IMR-90 (cell line): ENCODE measurements around the gene TP53BP1. TPM values are rescaled to one million over a fixed set of nuclear protein-coding genes. Genes with fewer than 3 reads are reported as not detected.

Experiments
- ATAC-seq: fragments of 200-7000 bp; cut with Tn5 transposase; 2 replicates; pipeline ENCODE4 v1.9.1; 2020; ENCODE audit warnings: low read depth, mild to moderate bottlenecking, moderate library complexity
- BruUV-seq: library from RNA; stranded (reverse); fragments of 400-500 nt; replicated peaks from 2 replicates; lab custom pipeline; 2021; lab: Mats Ljungman, UMichigan
- CTCF ChIA-PET: fragments of 300-600 bp; formaldehyde crosslinking; extraction: SDS; loops from one replicate; lab custom pipeline; 2021; ENCODE audit warnings: antibody characterized with exemption; lab: Yijun Ruan, JAX
- POLR2A ChIA-PET: fragments of 300-600 bp; sonication (Branson Sonifier 250); formaldehyde crosslinking; loops from one replicate; lab custom pipeline; 2022; ENCODE audit warnings: antibody characterized with exemption; ENCODE audit not compliant: unreplicated experiment; lab: Charles Lee
- DNase-seq: peaks from one replicate; pipeline ENCODE4 v3.0.0; 2013
- H2AFZ ChIP-seq: replicated peaks from 2 replicates; pipeline ENCODE3; 2013; ENCODE audit warnings: low read length, mild to moderate bottlenecking; ENCODE audit not compliant: poor library complexity
- H2AK5ac ChIP-seq: 2 replicates; pipeline ENCODE4 v1.6.1; 2013; ENCODE audit warnings: low read depth, low read length, inconsistent platforms
- H2AK9ac ChIP-seq: replicated peaks from 2 replicates; pipeline ENCODE3; 2013; ENCODE audit warnings: mild to moderate bottlenecking, low read depth, low read length, moderate library complexity; ENCODE audit not compliant: poor library complexity
- H2BK120ac ChIP-seq: 2 replicates; pipeline ENCODE4 v1.6.1; 2013; ENCODE audit warnings: low read depth, low read length, inconsistent platforms
- H2BK15ac ChIP-seq: 3 replicates; pipeline ENCODE4 v1.6.1; 2013; ENCODE audit warnings: low read depth, low read length, inconsistent platforms
- H2BK20ac ChIP-seq: 2 replicates; pipeline ENCODE4 v1.6.1; 2013; ENCODE audit warnings: low read depth, mild to moderate bottlenecking, inconsistent platforms, low read length, moderate library complexity
- H2BK5ac ChIP-seq: 2 replicates; pipeline ENCODE4 v1.6.1; 2013; ENCODE audit warnings: mild to moderate bottlenecking, low read depth, low read length, inconsistent platforms; ENCODE audit not compliant: poor library complexity, severe bottlenecking
- H3K14ac ChIP-seq: replicated peaks from 2 replicates; pipeline ENCODE4 v1.6.1; 2013; ENCODE audit warnings: low read depth, low read length, inconsistent platforms
- H3K18ac ChIP-seq: 2 replicates; pipeline ENCODE4 v1.6.1; 2013; ENCODE audit warnings: low read depth, low read length, control low read depth
- H3K23ac ChIP-seq: 2 replicates; pipeline ENCODE4 v1.6.1; 2013; ENCODE audit warnings: low read depth, low read length, inconsistent platforms
- H3K27ac ChIP-seq: 2 replicates; pipeline ENCODE4 v1.5.1; 2013; ENCODE audit warnings: mild to moderate bottlenecking, control low read depth, low read length; ENCODE audit not compliant: insufficient read depth
- H3K27me3 ChIP-seq: 2 replicates; pipeline ENCODE4 v1.6.1; 2013; ENCODE audit warnings: low read length; ENCODE audit not compliant: control insufficient read depth, insufficient read depth
- H3K36me3 ChIP-seq: 2 replicates; pipeline ENCODE4 v1.6.1; 2013; ENCODE audit warnings: low read length, mixed read lengths; ENCODE audit not compliant: control insufficient read depth, insufficient read depth
- H3K4ac ChIP-seq: 2 replicates; pipeline ENCODE4 v1.6.1; 2013; ENCODE audit warnings: low read depth, low read length, inconsistent platforms
- H3K4me1 ChIP-seq: 2 replicates; pipeline ENCODE4 v1.6.1; 2013; ENCODE audit warnings: low read length, mixed read lengths; ENCODE audit not compliant: control insufficient read depth, insufficient read depth
- H3K4me2 ChIP-seq: 2 replicates; pipeline ENCODE4 v1.6.1; 2013; ENCODE audit warnings: low read depth, mild to moderate bottlenecking, control low read depth, low read length, moderate library complexity
- H3K4me3 ChIP-seq: 2 replicates; pipeline ENCODE4 v1.5.1; 2013; ENCODE audit warnings: low read depth, mild to moderate bottlenecking, control low read depth, low read length, moderate library complexity; ENCODE audit not compliant: insufficient read depth
- H3K56ac ChIP-seq: 2 replicates; pipeline ENCODE4 v1.6.1; 2013; ENCODE audit warnings: low read length, inconsistent platforms; ENCODE audit not compliant: insufficient read depth; ENCODE audit errors: extremely low read depth
- H3K79me1 ChIP-seq, 2 experiments: 2 replicates each; pipeline ENCODE4 v1.6.1; 2013; ENCODE audit warnings: low read length in 2 of 2, inconsistent platforms in 1 of 2, low read depth in 1 of 2
- H3K9ac ChIP-seq: 2 replicates; pipeline ENCODE4 v1.6.1; 2013; ENCODE audit warnings: low read depth, low read length, control low read depth
- H3K9me1 ChIP-seq: 2 replicates; pipeline ENCODE4 v1.6.1; 2013; ENCODE audit warnings: low read length, inconsistent platforms; ENCODE audit not compliant: insufficient read depth
- H3K9me3 ChIP-seq: 2 replicates; pipeline ENCODE4 v1.6.1; 2013; ENCODE audit warnings: low read length; ENCODE audit not compliant: control insufficient read depth, insufficient read depth
- H4K20me1 ChIP-seq: 2 replicates; pipeline ENCODE4 v1.6.1; 2013; ENCODE audit warnings: low read length, inconsistent platforms; ENCODE audit not compliant: insufficient read depth
- H4K5ac ChIP-seq: 2 replicates; pipeline ENCODE4 v1.6.1; 2013; ENCODE audit warnings: mild to moderate bottlenecking, low read depth, low read length, control low read depth
- H4K8ac ChIP-seq, 2 experiments: 2 replicates each; pipeline ENCODE4 v1.6.1; 2013; ENCODE audit warnings: low read depth in 2 of 2, low read length in 2 of 2, control low read depth in 1 of 2, inconsistent platforms in 1 of 2
- H4K91ac ChIP-seq: 2 replicates; pipeline ENCODE4 v1.6.1; 2013; ENCODE audit warnings: low read depth, low read length, inconsistent platforms; ENCODE audit not compliant: insufficient read depth
- BHLHE40 ChIP-seq: fragments of 150-350 bp; IDR thresholded peaks from 2 replicates; pipeline ENCODE4 v1.6.1; 2016; ENCODE audit warnings: mild to moderate bottlenecking, low read depth, low read length
- CEBPB ChIP-seq: IDR thresholded peaks from 2 replicates; pipeline ENCODE4 v1.6.1; 2012; ENCODE audit warnings: low read depth, low read length, improper control_type of control experiment
- CHD1 ChIP-seq: IDR thresholded peaks from 2 replicates; pipeline ENCODE4 v1.6.1; 2012; ENCODE audit warnings: low read depth, low read length, improper control_type of control experiment
- ELK1 ChIP-seq: fragments of 150-350 bp; IDR thresholded peaks from 2 replicates; pipeline ENCODE4 v1.6.1; 2016; ENCODE audit warnings: low read depth, mild to moderate bottlenecking, low read length, moderate library complexity, borderline replicate concordance
- FOS ChIP-seq: fragments of 150-350 bp; IDR thresholded peaks from 2 replicates; pipeline ENCODE4 v1.6.1; 2016; ENCODE audit warnings: low read depth, low read length
- MAFK ChIP-seq: IDR thresholded peaks from 2 replicates; pipeline ENCODE4 v1.6.1; 2012; ENCODE audit warnings: low read depth, low read length, improper control_type of control experiment
- MAZ ChIP-seq: IDR thresholded peaks from 2 replicates; pipeline ENCODE4 v1.6.1; 2012; ENCODE audit warnings: low read depth, mild to moderate bottlenecking, low read length, improper control_type of control experiment, moderate library complexity, borderline replicate concordance
- MXI1 ChIP-seq: IDR thresholded peaks from 2 replicates; pipeline ENCODE4 v1.6.1; 2012; ENCODE audit warnings: low read depth, mild to moderate bottlenecking, low read length, moderate library complexity, borderline replicate concordance
- NFE2L2 ChIP-seq: fragments of 150-350 bp; IDR thresholded peaks from 2 replicates; pipeline ENCODE4 v1.6.1; 2016; ENCODE audit warnings: low read depth, mild to moderate bottlenecking, low read length
- POLR2A ChIP-seq: IDR thresholded peaks from 2 replicates; pipeline ENCODE4 v1.6.1; 2012; ENCODE audit warnings: mild to moderate bottlenecking, low read depth, low read length
- RAD21 ChIP-seq: IDR thresholded peaks from 2 replicates; pipeline ENCODE4 v1.6.1; 2012; ENCODE audit warnings: low read length, improper control_type of control experiment
- RCOR1 ChIP-seq: IDR thresholded peaks from 2 replicates; pipeline ENCODE4 v1.6.1; 2012; ENCODE audit warnings: mild to moderate bottlenecking, low read length, improper control_type of control experiment; ENCODE audit not compliant: insufficient replicate concordance
- RFX5 ChIP-seq: IDR thresholded peaks from 2 replicates; pipeline ENCODE4 v1.8.0; 2012; ENCODE audit warnings: low read depth, mild to moderate bottlenecking, low read length, moderate library complexity
- WGBS, 2 experiments: methylation state at CpG; one replicate each; pipeline versions ENCODE4 v1.1.5 to v1.1.7; 2013; ENCODE audit warnings: missing lambda C conversion rate in 2 of 2; ENCODE audit not compliant: insufficient read length in 1 of 2; ENCODE audit errors: extremely low coverage in 2 of 2; 5-methylcytosine and 5-hydroxymethylcytosine counted together
- dilution Hi-C: fragments of 300-500 bp; cut with HindIII; formaldehyde crosslinking; loops from one replicate; pipeline ENCODE4 v1.14.3; 2018; ENCODE audit warnings: low sequenced_read_pairs; ENCODE audit not compliant: unreplicated experiment
- in situ Hi-C: fragments of 300-500 bp; cut with MboI; formaldehyde crosslinking; loops from 3 replicates; pipeline ENCODE4 v1.14.3; 2019; ENCODE audit warnings: low sequenced_read_pairs, inconsistent platforms, mixed read lengths
- intact Hi-C: fragments of 100-400 bp; cut with micrococcal nuclease; formaldehyde crosslinking; loops from 2 replicates; pipeline ENCODE4 v1.10.0; 2022
- polyA plus RNA-seq, 3 experiments: library from polyadenylated mRNA; depleted of rRNA; stranded (reverse); fragments of >200 nt; gene quantifications; 2 replicates each; pipeline ENCODE4 v1.2.3, GENCODE V29; 2012; ENCODE audit warnings: low replicate concordance in 1 of 3
- total RNA-seq: library from RNA; depleted of rRNA; stranded (reverse); fragments of >200 nt; gene quantifications from 2 replicates; pipeline ENCODE4 v1.2.3, GENCODE V29; 2012
- TF ChIP-seq, protein P1 (sequence below): fragments of 150-350 bp; IDR thresholded peaks from 2 replicates; pipeline ENCODE4 v1.6.1; 2017; ENCODE audit warnings: mild to moderate bottlenecking, antibody characterized with exemption, low read length, low read depth
- TF ChIP-seq, protein P2 (sequence below): conservative IDR thresholded peaks from 2 replicates; pipeline ENCODE4 v1.5.1; 2012; ENCODE audit warnings: mild to moderate bottlenecking, low read depth, low read length, improper control_type of control experiment

TP53BP1 gene
- total and polyA plus RNA-seq, 2 of the 4 experiments (the other 2 are of a cell fraction): 36.3 to 64.5 TPM

GRCh38 chr15:43509660-43510199, 16.8 kb upstream of the TP53BP1 start:
- CTCF ChIA-PET: interaction anchor here (1.5 to 1.9 kb wide), 3 partner anchors 10 to 138 kb away, joined by 3 to 4 read pairs (median 3); no protein-coding TSS in a partner anchor
- Histone ChIP-seq H3K27ac (peak overlapping the region; percentile 78; the same call in 1 of the 2 replicates), H3K27me3 (no peaks in the 10 kb centered on the region), H3K4me2 (peak overlapping the region; percentile 83), H3K9me3 (no peaks in the 10 kb centered on the region), H3K79me1 (peaks cover 0 to 15% of the 10 kb centered on the region in 2 experiments; a peak in 3 of 4 replicates), H2BK5ac (peak overlapping the region; percentile 63), H3K4ac (peak overlapping the region; percentile 83; the same call in 1 of the 2 replicates), H2AK9ac (no peak overlapping the region), H3K18ac (peak overlapping the region; percentile 36; the same call in 1 of the 2 replicates), H2AFZ (no peak overlapping the region), H3K14ac (peak overlapping the region; percentile 76), H4K8ac (peak overlapping the region; percentile 50 to 88; a peak in 2 of 4 replicates), H3K9ac (peak overlapping the region; percentile 70; the same call in 1 of the 2 replicates), H2BK120ac (no peak overlapping the region; the same call in 1 of the 2 replicates), H3K4me3 (peak overlapping the region; percentile 54), H3K36me3 (no peaks in the 10 kb centered on the region), H4K20me1 (no peaks in the 10 kb centered on the region), H4K91ac (peak overlapping the region; percentile 44; the same call in 1 of the 2 replicates), H2AK5ac (peak overlapping the region; percentile 37; the same call in 1 of the 2 replicates), H4K5ac (peak overlapping the region; percentile 46), H3K4me1 (peaks cover 16% of the 10 kb centered on the region), H3K23ac (peak overlapping the region; percentile 85; the same call in 1 of the 2 replicates), H3K9me1 (peaks cover 17% of the 10 kb centered on the region), H3K56ac (0 out of 2 replicates have a peak overlapping the region, but pooled peaks have one; percentile 44), H2BK15ac (no peak overlapping the region), H2BK20ac (peak overlapping the region; percentile 8; the same call in 1 of the 2 replicates)
- in situ Hi-C loops: no loop called here
- dilution Hi-C loops: no loop called here
- no peak for DNase-seq
- TF ChIP-seq FOS: no peak
- no peak for TF ChIP-seq BHLHE40
- no peak for TF ChIP-seq CHD1
- TF ChIP-seq MAZ: no peak
- TF ChIP-seq POLR2A: no peak
- TF ChIP-seq CEBPB: no peak
- no peak for TF ChIP-seq MXI1
- TF ChIP-seq, protein P1, sequence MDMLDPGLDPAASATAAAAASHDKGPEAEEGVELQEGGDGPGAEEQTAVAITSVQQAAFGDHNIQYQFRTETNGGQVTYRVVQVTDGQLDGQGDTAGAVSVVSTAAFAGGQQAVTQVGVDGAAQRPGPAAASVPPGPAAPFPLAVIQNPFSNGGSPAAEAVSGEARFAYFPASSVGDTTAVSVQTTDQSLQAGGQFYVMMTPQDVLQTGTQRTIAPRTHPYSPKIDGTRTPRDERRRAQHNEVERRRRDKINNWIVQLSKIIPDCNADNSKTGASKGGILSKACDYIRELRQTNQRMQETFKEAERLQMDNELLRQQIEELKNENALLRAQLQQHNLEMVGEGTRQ: no peak
- TF ChIP-seq, protein P2, sequence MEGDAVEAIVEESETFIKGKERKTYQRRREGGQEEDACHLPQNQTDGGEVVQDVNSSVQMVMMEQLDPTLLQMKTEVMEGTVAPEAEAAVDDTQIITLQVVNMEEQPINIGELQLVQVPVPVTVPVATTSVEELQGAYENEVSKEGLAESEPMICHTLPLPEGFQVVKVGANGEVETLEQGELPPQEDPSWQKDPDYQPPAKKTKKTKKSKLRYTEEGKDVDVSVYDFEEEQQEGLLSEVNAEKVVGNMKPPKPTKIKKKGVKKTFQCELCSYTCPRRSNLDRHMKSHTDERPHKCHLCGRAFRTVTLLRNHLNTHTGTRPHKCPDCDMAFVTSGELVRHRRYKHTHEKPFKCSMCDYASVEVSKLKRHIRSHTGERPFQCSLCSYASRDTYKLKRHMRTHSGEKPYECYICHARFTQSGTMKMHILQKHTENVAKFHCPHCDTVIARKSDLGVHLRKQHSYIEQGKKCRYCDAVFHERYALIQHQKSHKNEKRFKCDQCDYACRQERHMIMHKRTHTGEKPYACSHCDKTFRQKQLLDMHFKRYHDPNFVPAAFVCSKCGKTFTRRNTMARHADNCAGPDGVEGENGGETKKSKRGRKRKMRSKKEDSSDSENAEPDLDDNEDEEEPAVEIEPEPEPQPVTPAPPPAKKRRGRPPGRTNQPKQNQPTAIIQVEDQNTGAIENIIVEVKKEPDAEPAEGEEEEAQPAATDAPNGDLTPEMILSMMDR: no peak
- TF ChIP-seq RCOR1: no peak
- TF ChIP-seq RFX5: no peak
- no peak for TF ChIP-seq MAFK
- no peak for TF ChIP-seq RAD21
- no peak for TF ChIP-seq ELK1
- no peak for TF ChIP-seq NFE2L2
- POLR2A ChIA-PET: no interaction called here
- BruUV-seq: no TSS peak
- intact Hi-C loops: loop anchor here (2.0 to 10.0 kb wide), 2 partner anchors 69 to 265 kb away; partner anchors contain the start of gene ELL3
- ATAC-seq: no peak
- no CpG with 5 or more reads among the region's 8 CpGs for WGBS, 2 experiments
